AML-193 (cell line): ENCODE data around the gene BTBD7.
"Not testable (repeated sequence)": the region's sequence is repeated elsewhere in the genome, so short reads cannot be mapped to it uniquely, and the experiment has no call there.

Source experiments
- DNase-seq, 2 experiments: peaks; one replicate each; lab custom pipeline; 2025; lab: John Stamatoyannopoulos, UW

The BTBD7 gene

GRCh38 chr14:93240678-93241000 lies 92.2 kb downstream of the BTBD7 start:
- DNase-seq = no peak

GRCh38 chr14:93239869-93240677 lies 92.8 kb downstream of the BTBD7 start:
- DNase-seq = no peak

- no peak for DNase-seq
Observed at GRCh38 chr14:93234798-93235197, 98.0 kb downstream of the BTBD7 start.

- DNase-seq = not testable (repeated sequence)
Observed at GRCh38 chr14:93233078-93233477, 99.8 kb downstream of the BTBD7 start.

- DNase-seq = no peak
Observed at GRCh38 chr14:93232159-93232558, 100.7 kb downstream of the BTBD7 start.

- no peak for DNase-seq
Observed at GRCh38 chr14:93231129-93231979, 101.5 kb downstream of the BTBD7 start.

GRCh38 chr14:93230539-93230938 lies 102.3 kb downstream of the BTBD7 start:
- no peak for DNase-seq

- no peak for DNase-seq
Observed at GRCh38 chr14:93228550-93228949, 104.3 kb downstream of the BTBD7 start.

GRCh38 chr14:93223565-93223964 lies 109.3 kb downstream of the BTBD7 start:
- DNase-seq = no peak

GRCh38 chr14:93220509-93220908 lies 112.3 kb downstream of the BTBD7 start:
- DNase-seq = no peak

GRCh38 chr14:93219103-93219726 lies 113.6 kb downstream of the BTBD7 start:
- peak; percentile 55 to 71 for DNase-seq

GRCh38 chr14:93214598-93214997 lies 118.2 kb downstream of the BTBD7 start:
- no peak for DNase-seq

- no peak for DNase-seq
Observed at GRCh38 chr14:93212432-93212831, 120.4 kb downstream of the BTBD7 start.

- peak; percentile 15 to 22 for DNase-seq
Observed at GRCh38 chr14:93207468-93208308, 125.1 kb downstream of the BTBD7 start.

GRCh38 chr14:93206793-93207467 lies 125.9 kb downstream of the BTBD7 start, which contains the start of the genes GON7 and UBR7:
Gene GON7 (minus strand): TSS chr14:93207065. CDS start chr14:93207037, 28 bp downstream.
Gene UBR7 (plus strand): TSS chr14:93207256. CDS start chr14:93207292, 36 bp downstream.
- DNase-seq = peak; percentile 91

- no peak for DNase-seq
Observed at GRCh38 chr14:93201155-93201704, 131.6 kb downstream of the BTBD7 start.

GRCh38 chr14:93200553-93200952 lies 132.3 kb downstream of the BTBD7 start:
- no peak for DNase-seq

- no peak for DNase-seq
Observed at GRCh38 chr14:93199031-93199430, 133.8 kb downstream of the BTBD7 start.

- no peak for DNase-seq
Observed at GRCh38 chr14:93195316-93195999, 137.4 kb downstream of the BTBD7 start.
